ENCODE measurements around the gene CD1B. TPM values are rescaled to one million over a fixed set of nuclear protein-coding genes. Genes with fewer than 3 reads are reported as not detected.

The CD1B gene
- 1 to 10 TPM in 1 of 4 donors, not detected in 3; 1.9 TPM for total RNA-seq

- no peak for TF ChIP-seq CTCF (IDR thresholded peaks at IDR 0.05; ENCODE audit: low read depth)
Observed at GRCh38 chr1:158331481-158332150, at the start of gene CD1B. TSS of gene CD1B (minus strand) at chr1:158331531. CDS start at chr1:158331423, 108 bp downstream.

GRCh38 chr1:158374860-158375259 is 43.5 kb upstream of the CD1B start:
- TF ChIP-seq CTCF (IDR thresholded peaks at IDR 0.05; ENCODE audit: low read depth) = no peak

- no peak for TF ChIP-seq CTCF (IDR thresholded peaks at IDR 0.05; ENCODE audit: low read depth)
Observed at GRCh38 chr1:158371188-158371953, 40.0 kb upstream of the CD1B start.

- TF ChIP-seq CTCF (IDR thresholded peaks at IDR 0.05; ENCODE audit: low read depth) = no peak
Observed at GRCh38 chr1:158366783-158367182, 35.5 kb upstream of the CD1B start.

- no peak for TF ChIP-seq CTCF (IDR thresholded peaks at IDR 0.05; ENCODE audit: low read depth)
Observed at GRCh38 chr1:158362941-158363340, 31.6 kb upstream of the CD1B start.

GRCh38 chr1:158362482-158362881 is 31.2 kb upstream of the CD1B start:
- TF ChIP-seq CTCF (IDR thresholded peaks at IDR 0.05; ENCODE audit: low read depth) = no peak

GRCh38 chr1:158357441-158357840 is 26.1 kb upstream of the CD1B start:
- TF ChIP-seq CTCF (IDR thresholded peaks at IDR 0.05; ENCODE audit: low read depth) = no peak

All from subcutaneous adipose tissue (tissue), 4 donors.